Activated B cell treated with CpG ODN at 0.5 μM for 24 hours (primary cell): Measurements from ENCODE around the gene PRKG1. TPM values are rescaled to one million over a fixed set of nuclear protein-coding genes. Genes with fewer than 3 reads are reported as not detected.

ENCODE experiments used
- ATAC-seq: fragments of 200-7000 bp; cut with Tn5 transposase; one replicate; pipeline ENCODE4 v1.10.0; 2021; ENCODE audit warnings: low read depth, mild to moderate bottlenecking, moderate library complexity
- CTCF ChIA-PET: fragments of 350-600 bp; sonication (Branson Sonifier 250); formaldehyde crosslinking; loops from one replicate; lab custom pipeline; 2021; ENCODE audit warnings: antibody characterized with exemption; lab: Charles Lee
- POLR2A ChIA-PET: fragments of 350-600 bp; sonication (Branson Sonifier 250); formaldehyde crosslinking; loops from one replicate; lab custom pipeline; 2021; ENCODE audit warnings: antibody characterized with exemption; lab: Charles Lee
- DNase-seq: peaks from one replicate; pipeline ENCODE4 v3.0.0; 2022
- H3K27ac Mint-ChIP-seq: one replicate; pipeline ENCODE4 v1.8.0; 2020; ENCODE audit warnings: mixed read lengths
- H3K27me3 Mint-ChIP-seq: one replicate; pipeline ENCODE4 v1.8.0; 2021; ENCODE audit warnings: mixed read lengths
- H3K36me3 Mint-ChIP-seq: one replicate; pipeline ENCODE4 v1.8.0; 2021; ENCODE audit warnings: low read depth, mixed read lengths
- H3K4me1 Mint-ChIP-seq: one replicate; pipeline ENCODE4 v1.8.0; 2021; ENCODE audit warnings: mixed read lengths
- H3K4me3 Mint-ChIP-seq: one replicate; pipeline ENCODE4 v1.8.0; 2020; ENCODE audit warnings: mild to moderate bottlenecking, mixed read lengths
- H3K9me3 Mint-ChIP-seq: one replicate; pipeline ENCODE4 v1.8.0; 2020; ENCODE audit warnings: mixed read lengths
- CTCF ChIP-seq: fragments of 200-600 bp; IDR thresholded peaks from one replicate; pipeline ENCODE4 v1.8.0; 2022; ENCODE audit warnings: antibody characterized with exemption, mild to moderate bottlenecking
- intact Hi-C: fragments of 100-400 bp; cut with micrococcal nuclease; formaldehyde crosslinking; loops from one replicate; pipeline ENCODE4 v1.15.1; 2024
- total RNA-seq: library from RNA; stranded (reverse); gene quantifications from 2 replicates; pipeline ENCODE4 v1.2.3, GENCODE V29; 2022

The PRKG1 gene
- total RNA-seq, 1 donor from 2014 or later, result not detected

GRCh38 chr10:51075873-51076229 lies 1.6 kb downstream of the PRKG1 start:
- TF ChIP-seq CTCF, result no peak
- Mint-ChIP-seq H3K4me1 (peaks cover 23% of the 10 kb centered on the region), H3K27ac (no peak overlapping the region), H3K27me3 (peaks cover 37% of the 10 kb centered on the region), H3K9me3 (no peaks in the 10 kb centered on the region), H3K36me3 (no peaks in the 10 kb centered on the region), H3K4me3 (no peak overlapping the region)
- ATAC-seq (no peak), DNase-seq (no peak)
- ChIA-PET CTCF (no interaction called here), POLR2A (no interaction called here)
- intact Hi-C loops, result no loop called here

GRCh38 chr10:51076299-51076841 lies 2.1 kb downstream of the PRKG1 start:
- no peak for TF ChIP-seq CTCF
- H3K4me3 Mint-ChIP-seq, result no peak overlapping the region
- POLR2A ChIA-PET, result no interaction called here
- ATAC-seq, result no peak
- CTCF ChIA-PET, result no interaction called here
- H3K36me3 Mint-ChIP-seq, result no peaks in the 10 kb centered on the region
- peaks cover 23% of the 10 kb centered on the region for H3K4me1 Mint-ChIP-seq
- peaks cover 37% of the 10 kb centered on the region for H3K27me3 Mint-ChIP-seq
- no peak for DNase-seq
- H3K9me3 Mint-ChIP-seq, result no peaks in the 10 kb centered on the region
- no peak overlapping the region for H3K27ac Mint-ChIP-seq
- intact Hi-C loops, result no loop called here

GRCh38 chr10:51077074-51077473 lies 2.8 kb downstream of the PRKG1 start:
- CTCF ChIA-PET, result no interaction called here
- Mint-ChIP-seq H3K4me1 (peaks cover 23% of the 10 kb centered on the region), H3K27ac (no peak overlapping the region), H3K4me3 (no peak overlapping the region), H3K36me3 (no peaks in the 10 kb centered on the region), H3K27me3 (peaks cover 35% of the 10 kb centered on the region), H3K9me3 (no peaks in the 10 kb centered on the region)
- no peak for ATAC-seq
- DNase-seq, result no peak
- intact Hi-C loops, result no loop called here
- POLR2A ChIA-PET, result no interaction called here
- TF ChIP-seq CTCF, result no peak

GRCh38 chr10:51077507-51077906 lies 3.2 kb downstream of the PRKG1 start:
- intact Hi-C loops, result no loop called here
- no peak for TF ChIP-seq CTCF
- Mint-ChIP-seq H3K36me3 (no peaks in the 10 kb centered on the region), H3K27ac (no peak overlapping the region), H3K9me3 (no peaks in the 10 kb centered on the region), H3K27me3 (peaks cover 33% of the 10 kb centered on the region), H3K4me1 (peaks cover 23% of the 10 kb centered on the region), H3K4me3 (no peak overlapping the region)
- no peak for DNase-seq
- CTCF ChIA-PET, result no interaction called here
- POLR2A ChIA-PET, result no interaction called here
- ATAC-seq, result no peak

GRCh38 chr10:51079331-51079730 lies 5.0 kb downstream of the PRKG1 start:
- Mint-ChIP-seq H3K4me3 (no peak overlapping the region), H3K27ac (no peak overlapping the region), H3K9me3 (no peaks in the 10 kb centered on the region), H3K4me1 (peaks cover 10% of the 10 kb centered on the region), H3K27me3 (peaks cover 18% of the 10 kb centered on the region), H3K36me3 (no peaks in the 10 kb centered on the region)
- ATAC-seq, result no peak
- TF ChIP-seq CTCF, result no peak
- POLR2A ChIA-PET, result no interaction called here
- intact Hi-C loops, result no loop called here
- CTCF ChIA-PET, result no interaction called here
- DNase-seq, result no peak
